Measurements from ENCODE around the gene MESP2.

Gene MESP2

DNA sequence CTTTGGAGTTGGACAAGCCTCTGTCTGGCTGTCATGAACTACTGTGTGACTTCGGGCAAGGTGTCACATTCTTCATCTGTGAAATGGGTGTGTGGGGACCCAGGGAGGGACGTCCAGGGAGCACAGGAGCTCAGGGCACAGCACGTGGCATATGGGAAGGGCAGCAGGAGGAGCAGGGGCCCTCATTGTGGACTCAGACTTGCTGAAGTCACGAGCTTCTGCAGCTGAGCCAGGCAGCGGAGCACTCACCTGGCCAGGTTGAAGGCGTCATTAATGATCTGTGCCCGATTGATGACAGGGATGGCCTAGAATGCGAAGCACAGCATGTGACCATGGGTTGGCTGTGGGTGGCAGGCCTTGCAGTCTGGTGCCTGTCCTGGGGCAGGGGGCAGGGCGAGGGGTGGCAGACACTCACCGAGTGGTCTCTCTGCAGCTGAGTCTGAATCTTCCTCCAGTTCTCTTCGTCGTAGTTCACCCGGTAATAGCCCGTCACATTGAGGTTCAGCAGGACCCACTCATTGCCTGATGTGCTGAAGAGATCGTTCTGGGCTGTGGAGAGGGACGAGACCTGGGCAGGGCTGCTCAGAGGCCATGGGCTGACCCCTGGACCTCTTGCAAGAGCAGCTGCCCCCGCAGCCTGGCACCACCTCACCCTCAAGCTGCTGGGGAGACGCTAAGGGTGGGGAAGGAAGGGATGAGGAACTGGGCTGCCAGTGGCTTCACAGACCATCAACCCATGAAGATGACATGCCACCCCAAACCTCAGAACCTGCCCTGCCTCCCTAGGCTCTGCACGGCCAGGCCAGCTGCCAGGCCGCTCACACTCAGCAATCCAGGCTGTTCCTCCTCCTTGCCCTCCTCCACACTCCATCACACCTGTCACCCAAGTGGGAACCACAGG is 23.1 kb downstream of the MESP2 start:
- Histone ChIP-seq H3K4me1 (ENCODE audit: control insufficient read depth, insufficient read depth, low read length, poor library complexity, severe bottlenecking) (no peaks in the 10 kb centered on the region), H3K27ac (ENCODE audit: insufficient read depth, low read length, poor library complexity, severe bottlenecking) (no peak overlapping the region), H3K9me3 (ENCODE audit: control insufficient read depth, low read length) (no peaks in the 10 kb centered on the region), H3K36me3 (ENCODE audit: control insufficient read depth, insufficient read depth, low read length) (no peaks in the 10 kb centered on the region), H3K4me3 (ENCODE audit: insufficient read depth, low read depth, low read length, poor library complexity, severe bottlenecking) (no peak overlapping the region), H3K27me3 (replicated peaks; ENCODE audit: control insufficient read depth, insufficient read depth, low read length, poor library complexity, severe bottlenecking) (no peaks in the 10 kb centered on the region)
- DNase-seq = no peak

DNA sequence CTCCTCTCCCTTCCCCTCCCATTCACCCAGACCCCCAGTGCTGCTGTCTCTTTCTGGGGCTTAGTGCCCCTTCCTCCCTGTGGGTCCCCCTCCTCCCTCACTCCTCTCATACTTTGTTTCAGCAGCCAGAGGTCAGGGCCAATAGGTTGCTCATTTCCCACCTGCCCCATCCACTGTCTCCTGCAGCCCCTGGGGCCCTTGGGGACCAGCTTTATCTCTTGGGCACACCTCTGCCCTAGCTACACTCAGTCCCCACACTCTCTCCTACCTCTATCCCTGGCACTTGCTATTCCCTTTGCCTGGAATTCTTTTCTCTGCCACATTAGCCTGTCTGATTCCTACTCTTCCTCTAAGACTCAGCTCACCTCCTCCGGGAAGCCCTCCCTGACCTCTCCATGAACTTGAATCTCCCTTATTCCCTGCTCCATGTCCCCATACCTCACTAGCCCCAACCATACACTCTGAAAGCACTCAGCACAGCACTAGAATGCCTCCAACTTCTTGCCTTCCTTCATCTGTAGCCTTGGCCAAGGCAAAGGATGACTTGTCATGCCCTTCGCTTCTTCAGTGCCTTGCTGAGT is 23.9 kb downstream of the MESP2 start:
- H3K36me3 ChIP-seq (ENCODE audit: control insufficient read depth, insufficient read depth, low read length) = no peaks in the 10 kb centered on the region
- no peak overlapping the region for H3K27ac ChIP-seq (ENCODE audit: insufficient read depth, low read length, poor library complexity, severe bottlenecking)
- DNase-seq = no peak

DNA sequence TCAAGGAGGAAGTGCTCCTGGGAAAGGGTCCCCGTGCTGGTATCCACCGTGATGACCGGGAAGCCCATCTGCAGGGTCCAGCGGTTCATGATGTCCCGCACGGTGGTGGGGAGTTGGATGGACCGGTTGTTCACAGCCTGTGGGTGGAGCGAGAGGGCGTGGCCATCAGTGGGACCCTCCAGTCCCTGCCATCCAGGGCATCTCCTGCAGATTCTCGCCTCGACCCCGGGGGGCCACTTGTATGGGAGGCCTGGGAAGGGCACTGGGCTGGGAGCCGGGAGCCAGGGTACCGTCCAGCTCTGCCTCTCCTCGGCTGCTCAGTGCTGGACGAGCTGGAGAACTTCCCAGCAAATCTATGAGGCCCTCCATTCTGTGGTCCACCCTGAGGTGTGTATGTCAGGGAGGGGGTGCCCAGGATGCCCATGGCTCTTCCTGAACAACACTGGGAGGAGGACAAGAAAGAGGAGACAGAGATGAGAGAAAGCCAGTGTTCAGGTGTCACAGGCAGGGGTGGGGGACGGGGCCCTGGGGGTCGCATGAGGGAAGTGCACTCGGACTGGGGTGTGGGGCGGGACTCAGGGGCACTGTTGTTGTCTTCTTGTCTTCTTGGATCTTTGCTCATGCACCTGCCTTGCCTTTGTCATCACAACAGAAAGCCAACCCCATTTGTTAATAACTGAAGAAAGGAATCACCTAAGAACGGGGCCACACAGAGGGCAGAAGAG is 25.5 kb downstream of the MESP2 start:
- Histone ChIP-seq H3K4me3 (ENCODE audit: insufficient read depth, low read depth, low read length, poor library complexity, severe bottlenecking) (no peak overlapping the region), H3K9me3 (ENCODE audit: control insufficient read depth, low read length) (no peaks in the 10 kb centered on the region), H3K27ac (ENCODE audit: insufficient read depth, low read length, poor library complexity, severe bottlenecking) (no peak overlapping the region), H3K4me1 (ENCODE audit: control insufficient read depth, insufficient read depth, low read length, poor library complexity, severe bottlenecking) (no peaks in the 10 kb centered on the region), H3K27me3 (replicated peaks; ENCODE audit: control insufficient read depth, insufficient read depth, low read length, poor library complexity, severe bottlenecking) (no peaks in the 10 kb centered on the region), H3K36me3 (ENCODE audit: control insufficient read depth, insufficient read depth, low read length) (no peaks in the 10 kb centered on the region)
- no peak for DNase-seq

More for the DNA sequence above, 23.9 kb downstream of the MESP2 start:
- Histone ChIP-seq H3K4me1 (ENCODE audit: control insufficient read depth, insufficient read depth, low read length, poor library complexity, severe bottlenecking) (no peaks in the 10 kb centered on the region), H3K27me3 (replicated peaks; ENCODE audit: control insufficient read depth, insufficient read depth, low read length, poor library complexity, severe bottlenecking) (no peaks in the 10 kb centered on the region), H3K9me3 (ENCODE audit: control insufficient read depth, low read length) (no peaks in the 10 kb centered on the region), H3K4me3 (ENCODE audit: insufficient read depth, low read depth, low read length, poor library complexity, severe bottlenecking) (no peak overlapping the region)

DNA sequence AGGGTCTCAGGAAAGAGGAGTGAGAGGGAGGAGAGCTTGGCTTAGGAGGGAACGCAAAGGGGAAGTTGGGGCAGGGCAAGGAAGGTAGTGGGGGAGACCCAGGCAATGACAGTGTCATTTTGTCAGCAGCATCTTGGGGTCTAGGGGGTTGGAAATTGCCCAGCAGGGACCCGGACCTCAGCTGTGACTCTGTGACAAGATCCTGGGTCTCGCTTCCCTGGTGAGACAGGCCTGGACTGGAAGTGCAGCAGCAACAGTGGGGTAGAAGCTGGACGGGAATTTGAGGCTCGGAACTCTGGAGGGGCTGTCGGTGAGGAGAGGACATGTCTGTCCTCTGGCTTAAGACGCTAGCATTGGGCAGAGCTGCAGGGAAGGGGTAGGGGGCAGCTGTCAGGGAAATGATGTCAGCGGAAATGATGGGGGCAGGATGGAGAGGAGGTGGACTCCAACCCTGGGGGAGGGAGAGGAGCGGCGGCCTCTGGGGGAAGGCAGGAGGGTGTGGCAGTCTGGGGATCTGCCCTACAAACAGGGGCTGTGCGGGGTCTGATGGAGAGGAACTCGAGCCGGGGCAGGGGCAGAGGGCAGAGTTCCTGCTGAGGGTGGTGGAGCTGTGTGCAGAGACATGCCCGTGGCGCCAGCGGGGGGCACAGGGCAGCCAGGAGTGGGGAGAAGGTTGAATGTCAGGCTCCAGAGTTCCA is 26.2 kb downstream of the MESP2 start:
- Histone ChIP-seq H3K36me3 (ENCODE audit: control insufficient read depth, insufficient read depth, low read length) (no peaks in the 10 kb centered on the region), H3K27ac (ENCODE audit: insufficient read depth, low read length, poor library complexity, severe bottlenecking) (no peak overlapping the region), H3K9me3 (ENCODE audit: control insufficient read depth, low read length) (no peaks in the 10 kb centered on the region), H3K4me1 (ENCODE audit: control insufficient read depth, insufficient read depth, low read length, poor library complexity, severe bottlenecking) (no peaks in the 10 kb centered on the region), H3K4me3 (ENCODE audit: insufficient read depth, low read depth, low read length, poor library complexity, severe bottlenecking) (no peak overlapping the region), H3K27me3 (replicated peaks; ENCODE audit: control insufficient read depth, insufficient read depth, low read length, poor library complexity, severe bottlenecking) (no peaks in the 10 kb centered on the region)
- DNase-seq = no peak

DNA sequence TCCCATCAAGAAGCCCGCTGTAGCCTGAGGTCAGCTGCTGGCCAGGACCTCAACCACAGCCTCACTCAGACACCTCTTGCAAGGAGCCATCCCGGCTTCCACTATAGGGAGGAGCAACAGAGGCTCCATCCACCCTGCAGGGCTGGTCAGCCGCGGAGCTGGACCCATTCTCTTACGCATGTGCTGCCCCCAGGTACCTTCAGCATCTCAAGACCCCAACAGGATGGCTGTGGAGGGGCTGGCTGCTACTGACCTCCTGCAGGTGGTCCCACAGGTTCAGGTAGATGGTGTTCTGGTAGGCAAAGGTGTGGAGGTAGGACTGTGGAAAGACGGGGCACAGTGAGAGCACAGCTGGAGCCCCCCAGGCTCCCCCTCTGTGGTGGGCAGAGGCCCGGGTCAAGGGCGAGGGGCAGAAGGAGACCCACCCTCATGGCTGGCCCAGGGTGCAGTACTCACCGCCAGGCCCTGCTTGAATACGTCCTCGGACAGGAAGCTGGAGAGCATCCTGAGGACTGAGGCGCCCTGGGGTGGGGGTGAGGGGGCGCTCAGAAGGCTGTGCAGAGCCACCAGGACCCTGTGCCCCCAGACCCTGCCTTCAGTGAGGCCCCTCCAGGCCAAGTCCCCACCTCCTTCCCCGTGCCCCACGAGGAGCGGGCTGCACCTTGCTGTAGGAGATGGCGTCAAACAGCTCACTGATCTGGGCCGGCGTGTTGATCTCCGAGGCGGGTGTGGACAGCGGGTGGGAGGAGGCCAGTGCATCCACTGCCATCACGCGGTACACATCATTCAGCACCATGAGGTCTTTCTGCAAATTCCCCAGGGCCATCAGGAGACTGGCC is 27.1 kb downstream of the MESP2 start:
- Histone ChIP-seq H3K36me3 (ENCODE audit: control insufficient read depth, insufficient read depth, low read length) (no peaks in the 10 kb centered on the region), H3K4me1 (ENCODE audit: control insufficient read depth, insufficient read depth, low read length, poor library complexity, severe bottlenecking) (no peaks in the 10 kb centered on the region), H3K27ac (ENCODE audit: insufficient read depth, low read length, poor library complexity, severe bottlenecking) (no peak overlapping the region), H3K27me3 (replicated peaks; ENCODE audit: control insufficient read depth, insufficient read depth, low read length, poor library complexity, severe bottlenecking) (no peaks in the 10 kb centered on the region), H3K4me3 (ENCODE audit: insufficient read depth, low read depth, low read length, poor library complexity, severe bottlenecking) (no peak overlapping the region), H3K9me3 (ENCODE audit: control insufficient read depth, low read length) (no peaks in the 10 kb centered on the region)
- no peak for DNase-seq

DNA sequence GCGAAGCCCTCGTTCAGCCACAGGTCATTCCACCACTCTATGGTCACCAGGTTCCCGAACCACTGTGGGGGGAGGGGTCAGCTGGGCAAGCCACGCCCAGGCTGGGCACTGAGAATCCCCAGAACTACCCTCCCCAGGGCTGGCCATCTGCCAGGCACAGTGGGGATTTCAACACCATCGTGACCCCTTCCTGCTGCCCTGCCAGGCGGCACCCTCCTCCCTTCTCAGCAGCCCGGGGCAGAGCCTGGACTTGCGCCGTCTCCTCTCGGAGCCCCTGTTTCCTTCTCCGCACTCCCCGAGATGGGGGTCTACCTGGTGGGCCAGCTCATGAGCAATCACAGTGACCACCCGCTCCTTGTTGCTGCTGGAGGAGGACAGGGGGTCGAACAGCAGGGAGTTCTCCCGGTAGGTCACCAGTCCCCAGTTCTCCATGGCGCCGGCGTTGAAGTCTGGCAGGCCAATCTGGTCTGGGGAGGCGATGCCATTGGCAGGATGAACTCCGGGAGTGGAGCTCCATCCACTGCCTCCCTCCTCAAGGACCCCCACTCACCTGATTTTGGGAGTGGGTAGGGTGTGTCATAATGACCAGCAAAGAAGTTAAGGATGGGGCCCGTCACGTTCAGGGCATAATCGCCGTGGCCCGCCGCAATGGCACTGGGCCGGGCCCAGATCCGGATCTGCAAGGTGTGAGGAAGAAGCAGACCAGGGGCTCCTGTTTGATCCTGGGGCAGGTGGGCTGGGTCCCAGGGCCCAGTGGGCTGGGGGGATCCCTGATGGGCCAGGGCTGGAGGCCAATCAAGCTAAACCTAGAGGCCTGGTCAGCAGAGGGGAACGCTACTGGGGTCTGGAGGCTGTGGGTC is 28.0 kb downstream of the MESP2 start:
- no peak for DNase-seq
- Histone ChIP-seq H3K36me3 (ENCODE audit: control insufficient read depth, insufficient read depth, low read length) (no peaks in the 10 kb centered on the region), H3K27ac (ENCODE audit: insufficient read depth, low read length, poor library complexity, severe bottlenecking) (no peak overlapping the region)

DNA sequence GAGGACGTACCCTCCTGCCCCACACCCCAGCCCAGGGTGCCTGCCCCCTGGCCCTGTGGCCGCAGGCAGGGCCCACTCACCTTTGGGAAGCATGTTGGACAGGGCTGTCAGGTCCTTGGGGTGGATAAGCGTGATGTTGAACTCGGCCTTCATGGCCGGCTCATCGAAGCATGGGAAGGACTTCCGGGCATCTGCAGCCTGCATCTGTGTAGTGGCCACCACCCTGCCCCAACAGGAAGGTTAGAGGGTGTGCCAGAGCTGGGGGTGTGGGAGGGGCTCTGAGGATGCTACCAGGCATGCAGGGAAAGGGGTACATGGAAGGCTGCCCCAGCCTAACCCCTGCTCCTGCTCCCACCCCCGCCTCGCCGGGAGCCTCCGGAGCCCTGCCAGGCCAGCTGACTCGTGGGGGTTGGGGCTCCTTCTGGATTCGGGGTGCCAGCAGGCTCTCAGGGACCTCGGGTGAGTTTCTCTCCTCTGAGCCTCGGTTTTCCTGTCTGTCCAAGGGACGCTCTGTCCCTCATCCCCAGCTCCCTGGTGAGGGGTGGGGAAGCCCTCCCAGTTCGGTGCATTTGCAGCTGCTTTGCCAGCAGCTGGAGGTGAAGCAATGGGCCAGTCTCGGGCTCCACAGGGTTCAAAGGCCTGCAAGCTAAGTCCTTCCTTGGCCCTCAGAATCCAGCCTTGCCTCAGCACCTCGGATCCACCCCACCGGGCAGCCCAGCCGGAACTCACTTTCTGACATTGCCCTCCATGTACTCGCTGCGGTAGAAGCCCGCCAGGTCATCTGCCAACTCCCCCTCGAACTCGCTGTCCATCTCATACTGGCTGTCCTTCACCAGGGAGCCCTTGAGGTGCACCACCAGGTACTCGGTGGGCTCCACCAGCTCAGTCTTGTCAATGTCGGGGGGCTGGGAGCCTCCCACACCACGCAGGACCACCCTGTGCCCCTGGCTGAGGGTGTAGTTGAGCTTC is 29.4 kb downstream of the MESP2 start:
- no peaks in the 10 kb centered on the region for H3K9me3 ChIP-seq (ENCODE audit: control insufficient read depth, low read length)
- no peaks in the 10 kb centered on the region for H3K4me1 ChIP-seq (ENCODE audit: control insufficient read depth, insufficient read depth, low read length, poor library complexity, severe bottlenecking)
- no peak for DNase-seq
- no peaks in the 10 kb centered on the region for H3K27me3 ChIP-seq (replicated peaks; ENCODE audit: control insufficient read depth, insufficient read depth, low read length, poor library complexity, severe bottlenecking)
- H3K27ac ChIP-seq (ENCODE audit: insufficient read depth, low read length, poor library complexity, severe bottlenecking) = no peak overlapping the region
- no peaks in the 10 kb centered on the region for H3K36me3 ChIP-seq (ENCODE audit: control insufficient read depth, insufficient read depth, low read length)
- no peak overlapping the region for H3K4me3 ChIP-seq (ENCODE audit: insufficient read depth, low read depth, low read length, poor library complexity, severe bottlenecking)

More for the DNA sequence above, 28.0 kb downstream of the MESP2 start:
- H3K4me1 ChIP-seq (ENCODE audit: control insufficient read depth, insufficient read depth, low read length, poor library complexity, severe bottlenecking) = no peaks in the 10 kb centered on the region
- H3K27me3 ChIP-seq (replicated peaks; ENCODE audit: control insufficient read depth, insufficient read depth, low read length, poor library complexity, severe bottlenecking) = no peaks in the 10 kb centered on the region
- H3K4me3 ChIP-seq (ENCODE audit: insufficient read depth, low read depth, low read length, poor library complexity, severe bottlenecking) = no peak overlapping the region
- H3K9me3 ChIP-seq (ENCODE audit: control insufficient read depth, low read length) = no peaks in the 10 kb centered on the region

DNA sequence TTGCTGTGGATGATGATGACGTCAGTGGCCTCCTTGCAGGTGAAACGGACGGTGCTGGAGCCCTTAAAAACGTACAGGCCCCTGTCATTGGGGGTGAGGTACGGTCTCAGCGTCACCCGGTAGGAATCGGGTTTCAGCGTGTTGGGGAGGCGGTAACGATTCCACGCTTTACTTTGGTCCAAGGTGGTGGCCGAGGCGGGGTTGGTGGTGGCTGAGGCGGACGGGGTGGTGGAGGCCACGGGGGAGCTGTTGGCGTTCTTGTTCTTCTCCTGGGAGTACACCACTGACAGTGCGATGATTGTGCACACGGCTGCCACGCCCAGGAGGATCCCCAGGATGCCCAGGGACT is 30.1 kb downstream of the MESP2 start:
- Histone ChIP-seq H3K36me3 (ENCODE audit: control insufficient read depth, insufficient read depth, low read length) (no peaks in the 10 kb centered on the region), H3K4me3 (ENCODE audit: insufficient read depth, low read depth, low read length, poor library complexity, severe bottlenecking) (no peak overlapping the region), H3K27me3 (replicated peaks; ENCODE audit: control insufficient read depth, insufficient read depth, low read length, poor library complexity, severe bottlenecking) (no peaks in the 10 kb centered on the region), H3K27ac (ENCODE audit: insufficient read depth, low read length, poor library complexity, severe bottlenecking) (no peak overlapping the region), H3K4me1 (ENCODE audit: control insufficient read depth, insufficient read depth, low read length, poor library complexity, severe bottlenecking) (no peaks in the 10 kb centered on the region), H3K9me3 (ENCODE audit: control insufficient read depth, low read length) (no peaks in the 10 kb centered on the region)
- no peak for DNase-seq

Data from effector memory CD4-positive, alpha-beta T cell (primary cell).